GM19351 (cell line): ENCODE data around the gene LILRA2.
A peak's percentile ranks its signal among the peaks of the same experiment; 100 is the strongest.
"Not testable (repeated sequence)": the region's sequence is repeated elsewhere in the genome, so short reads cannot be mapped to it uniquely, and the experiment has no call there.

Experiments
- ATAC-seq: cut with Tn5 transposase; IDR thresholded peaks from one replicate; pipeline ENCODE4 v1.9.1; 2021; ENCODE audit warnings: mild to moderate bottlenecking, moderate library complexity; ENCODE audit not compliant: unreplicated experiment

Gene LILRA2

GRCh38 chr19:54608205-54608604, 34.6 kb downstream of the LILRA2 start:
- ATAC-seq = no peak

- no peak for ATAC-seq
Measured at GRCh38 chr19:54608792-54609191, 35.2 kb downstream of the LILRA2 start.

- ATAC-seq = no peak
Measured at GRCh38 chr19:54609356-54609791, 35.8 kb downstream of the LILRA2 start.

- no peak for ATAC-seq
Measured at GRCh38 chr19:54612428-54612827, 38.8 kb downstream of the LILRA2 start.

- ATAC-seq = no peak
Measured at GRCh38 chr19:54614726-54615125, 41.1 kb downstream of the LILRA2 start.

- no peak for ATAC-seq
Measured at GRCh38 chr19:54616057-54616456, 42.5 kb downstream of the LILRA2 start.

GRCh38 chr19:54616821-54617560, 43.4 kb downstream of the LILRA2 start:
- peak; percentile 87 for ATAC-seq

GRCh38 chr19:54620464-54620863, 46.9 kb downstream of the LILRA2 start:
- no peak for ATAC-seq

GRCh38 chr19:54622431-54622830, 48.8 kb downstream of the LILRA2 start:
- ATAC-seq = no peak

GRCh38 chr19:54624234-54624633, 50.6 kb downstream of the LILRA2 start:
- not testable (repeated sequence) for ATAC-seq

GRCh38 chr19:54624934-54625730, 51.5 kb downstream of the LILRA2 start:
- not testable (repeated sequence) for ATAC-seq

GRCh38 chr19:54626757-54627156, 53.2 kb downstream of the LILRA2 start:
- no peak for ATAC-seq

GRCh38 chr19:54627912-54628311, 54.3 kb downstream of the LILRA2 start:
- ATAC-seq = not testable (repeated sequence)

- ATAC-seq = not testable (repeated sequence)
Measured at GRCh38 chr19:54630262-54630661, 56.7 kb downstream of the LILRA2 start, which contains the start of gene LILRB1. LILRB1 (plus strand) TSS chr19:54630484; CDS start chr19:54631074, 590 bp downstream.

GRCh38 chr19:54630782-54631181, 57.2 kb downstream of the LILRA2 start:
- no peak for ATAC-seq

GRCh38 chr19:54631489-54632337, 58.1 kb downstream of the LILRA2 start:
- not testable (repeated sequence) for ATAC-seq

- not testable (repeated sequence) for ATAC-seq
Measured at GRCh38 chr19:54632517-54632916, 58.9 kb downstream of the LILRA2 start.

- ATAC-seq = no peak
Measured at GRCh38 chr19:54633401-54633800, 59.8 kb downstream of the LILRA2 start.

- not testable (repeated sequence) for ATAC-seq
Measured at GRCh38 chr19:54636081-54636480, 62.5 kb downstream of the LILRA2 start.

- ATAC-seq = no peak
Measured at GRCh38 chr19:54638683-54639082, 65.1 kb downstream of the LILRA2 start.
